Neural cell (in vitro differentiated cells): Measurements from ENCODE around the gene PRRX2. TPM values are rescaled to one million over a fixed set of nuclear protein-coding genes. Genes with fewer than 3 reads are reported as not detected.

Experiments
- H2AFZ ChIP-seq: fragments of 200-600, 300-800 bp; sonication (generic), shearing (Covaris generic); 2 replicates; pipeline ENCODE4 v1.6.0; 2014; ENCODE audit warnings: low read depth, mild to moderate bottlenecking, antibody characterized with exemption, low read length, moderate library complexity
- H3F3A ChIP-seq: fragments of 200-600 bp; shearing (Covaris generic); 2 replicates; pipeline ENCODE4 v1.6.1; 2016; ENCODE audit warnings: mild to moderate bottlenecking, moderate library complexity, mixed read lengths, antibody characterized with exemption, low read length; ENCODE audit not compliant: insufficient read depth, poor library complexity, severe bottlenecking
- H3K27ac ChIP-seq: fragments of 200-600, 300-800 bp; sonication (generic), shearing (Covaris generic); 2 replicates; pipeline ENCODE4 v1.5.1; 2014; ENCODE audit warnings: mild to moderate bottlenecking, low read length, moderate library complexity
- H3K27me3 ChIP-seq: fragments of 300-800, 200-600 bp; sonication (generic), shearing (Covaris generic); 2 replicates; pipeline ENCODE4 v1.6.0; 2014; ENCODE audit warnings: mild to moderate bottlenecking, low read depth, low read length, moderate library complexity; ENCODE audit not compliant: insufficient read depth
- H3K36me3 ChIP-seq: fragments of 300-800, 200-600 bp; sonication (generic), shearing (Covaris generic); 2 replicates; pipeline ENCODE4 v1.5.1; 2014; ENCODE audit warnings: mild to moderate bottlenecking, antibody characterized with exemption, low read length, moderate library complexity; ENCODE audit not compliant: insufficient read depth
- H3K4me2 ChIP-seq: fragments of 300-800, 200-600 bp; sonication (generic), shearing (Covaris generic); 2 replicates; pipeline ENCODE4 v1.6.0; 2014; ENCODE audit warnings: mild to moderate bottlenecking, low read length
- H3K4me3 ChIP-seq: fragments of 300-800, 200-600 bp; sonication (generic), shearing (Covaris generic); 2 replicates; pipeline ENCODE4 v1.5.1; 2014; ENCODE audit warnings: mild to moderate bottlenecking, low read length, moderate library complexity
- H3K79me2 ChIP-seq: fragments of 200-600 bp; shearing (Covaris generic); replicated peaks from 2 replicates; pipeline ENCODE4 v1.6.0; 2014; ENCODE audit warnings: mild to moderate bottlenecking, low read length, moderate library complexity; ENCODE audit not compliant: insufficient read depth
- H3K9ac ChIP-seq: fragments of 300-800, 200-600 bp; sonication (generic), shearing (Covaris generic); 2 replicates; pipeline ENCODE4 v1.6.1; 2016; ENCODE audit warnings: mild to moderate bottlenecking, low read length, mixed read lengths
- H3K9me2 ChIP-seq: fragments of 200-600 bp; shearing (Covaris generic); 2 replicates; pipeline ENCODE4 v1.6.1; 2016; ENCODE audit warnings: mild to moderate bottlenecking, low read length, mixed read lengths; ENCODE audit not compliant: insufficient read depth
- H3K9me3 ChIP-seq: fragments of 200-600, 300-800 bp; sonication (generic), shearing (Covaris generic); 2 replicates; pipeline ENCODE4 v1.6.1; 2016; ENCODE audit warnings: mild to moderate bottlenecking, mixed run types, low read length, moderate library complexity, mixed read lengths
- H4K20me1 ChIP-seq: fragments of 200-600 bp; shearing (Covaris generic); 2 replicates; pipeline ENCODE4 v1.6.1; 2016; ENCODE audit warnings: mild to moderate bottlenecking, mixed run types; ENCODE audit not compliant: insufficient read depth
- CTCF ChIP-seq: fragments of 450-650 bp; IDR thresholded peaks from 2 replicates; pipeline ENCODE4 v1.5.1; 2014; ENCODE audit warnings: antibody characterized with exemption, mild to moderate bottlenecking, moderate library complexity; ENCODE audit not compliant: poor library complexity, severe bottlenecking
- EP300 ChIP-seq: fragments of 450-650 bp; conservative IDR thresholded peaks from 2 replicates; pipeline ENCODE4 v1.6.1; 2014; ENCODE audit warnings: antibody characterized with exemption, mild to moderate bottlenecking, moderate library complexity; ENCODE audit not compliant: poor library complexity, severe bottlenecking
- EZH2 ChIP-seq: fragments of 200-600, 300-800 bp; shearing (Covaris generic), sonication (generic); IDR thresholded peaks from 2 replicates; pipeline ENCODE4 v1.6.1; 2014; ENCODE audit warnings: antibody characterized with exemption, low read length, borderline replicate concordance, mild to moderate bottlenecking; ENCODE audit not compliant: insufficient read depth, poor library complexity, severe bottlenecking
- MXI1 ChIP-seq: fragments of 450-650 bp; conservative IDR thresholded peaks from 2 replicates; pipeline ENCODE4 v1.6.1; 2014; ENCODE audit warnings: antibody characterized with exemption, mild to moderate bottlenecking; ENCODE audit not compliant: poor library complexity, severe bottlenecking
- POLR2AphosphoS5 ChIP-seq: IDR thresholded peaks from 2 replicates; pipeline ENCODE4 v1.6.1; 2012
- RAD21 ChIP-seq: fragments of 450-650 bp; conservative IDR thresholded peaks from 2 replicates; pipeline ENCODE4 v1.6.1; 2014; ENCODE audit warnings: antibody characterized with exemption, mild to moderate bottlenecking, moderate library complexity
- REST ChIP-seq: IDR thresholded peaks from 2 replicates; pipeline ENCODE4 v1.6.1; 2012; ENCODE audit warnings: borderline replicate concordance
- SMC3 ChIP-seq: fragments of 450-650 bp; conservative IDR thresholded peaks from 2 replicates; pipeline ENCODE4 v1.6.1; 2014; ENCODE audit warnings: antibody characterized with exemption, mild to moderate bottlenecking, moderate library complexity; ENCODE audit not compliant: poor library complexity
- TAF1 ChIP-seq: IDR thresholded peaks from 2 replicates; pipeline ENCODE4 v1.6.1; 2012; ENCODE audit warnings: low read depth
- polyA plus RNA-seq: library from polyadenylated mRNA; depleted of rRNA; stranded (reverse); fragments of >200 nt; gene quantifications from 2 replicates; pipeline ENCODE4 v1.2.3, GENCODE V29; 2014

The PRRX2 gene
- polyA plus RNA-seq, 1 donor from 2014 or later = not detected

- H4K20me1 ChIP-seq = no peaks in the 10 kb centered on the region
- H3K9me2 ChIP-seq = no peaks in the 10 kb centered on the region
- H3K36me3 ChIP-seq = no peaks in the 10 kb centered on the region
- no peak overlapping the region for H3K9ac ChIP-seq
- no peaks in the 10 kb centered on the region for H3K9me3 ChIP-seq
- H3K79me2 ChIP-seq = no peaks in the 10 kb centered on the region
- H3F3A ChIP-seq = no peaks in the 10 kb centered on the region
- no peak for TF ChIP-seq SMC3
- TF ChIP-seq POLR2AphosphoS5 = no peak
- TF ChIP-seq RAD21 = no peak
- TF ChIP-seq EZH2 = no peak
- TF ChIP-seq TAF1 = no peak
- TF ChIP-seq EP300 = no peak
- no peak for TF ChIP-seq CTCF
- TF ChIP-seq MXI1 = no peak
- no peak for TF ChIP-seq REST
- H3K27me3 ChIP-seq = peaks cover 4% of the 10 kb centered on the region
- no peak overlapping the region for H3K4me2 ChIP-seq
- H2AFZ ChIP-seq = no peak overlapping the region
- no peak overlapping the region for H3K4me3 ChIP-seq
- H3K27ac ChIP-seq = no peak overlapping the region
Observed at GRCh38 chr9:129735546-129735945, 70.1 kb downstream of the PRRX2 start.

GRCh38 chr9:129736334-129736733 lies 70.9 kb downstream of the PRRX2 start:
- peaks cover 4% of the 10 kb centered on the region for H3K27me3 ChIP-seq
- H3K79me2 ChIP-seq = no peaks in the 10 kb centered on the region
- H4K20me1 ChIP-seq = no peaks in the 10 kb centered on the region
- H3K27ac ChIP-seq = no peak overlapping the region
- no peaks in the 10 kb centered on the region for H3F3A ChIP-seq
- H3K9me2 ChIP-seq = no peaks in the 10 kb centered on the region
- no peak overlapping the region for H3K4me2 ChIP-seq
- no peak overlapping the region for H2AFZ ChIP-seq
- TF ChIP-seq EP300 = no peak
- no peak for TF ChIP-seq TAF1
- no peak for TF ChIP-seq CTCF
- TF ChIP-seq POLR2AphosphoS5 = no peak
- no peak for TF ChIP-seq RAD21
- no peak for TF ChIP-seq MXI1
- no peak for TF ChIP-seq REST
- no peak for TF ChIP-seq SMC3
- no peak for TF ChIP-seq EZH2
- H3K4me3 ChIP-seq = no peak overlapping the region
- no peaks in the 10 kb centered on the region for H3K36me3 ChIP-seq
- H3K9ac ChIP-seq = no peak overlapping the region
- H3K9me3 ChIP-seq = no peaks in the 10 kb centered on the region
